Thyroid gland (tissue), 4 donors: Measurements from ENCODE around the gene APP.

ENCODE experiments used
- CTCF ChIP-seq, 6 experiments: fragments of 200-600 bp in 3 of 6; fragments of 450-650 bp in 3 of 6; sonication (generic) in 3 of 6; IDR thresholded peaks; one replicate each; pipeline ENCODE4 v1.5.1; 2016 to 2019; ENCODE audit warnings: antibody characterized with exemption in 6 of 6, mild to moderate bottlenecking in 2 of 6, inconsistent platforms in 1 of 6, moderate library complexity in 1 of 6
- POLR2A ChIP-seq, 2 donors: fragments of 450-650 bp; IDR thresholded peaks; one replicate each; pipeline ENCODE4 v1.6.1; 2017; ENCODE audit warnings: antibody characterized with exemption in 2 of 2, mild to moderate bottlenecking in 2 of 2, moderate library complexity in 1 of 2

- TF ChIP-seq CTCF (IDR thresholded peaks at IDR 0.05) (no peak), POLR2A (IDR thresholded peaks at IDR 0.05) (no peak)
Measured at GRCh38 chr21:26068776-26069175, 101.8 kb downstream of the APP start.
